GM12801 (cell line): ENCODE data around the gene HK2.

ENCODE experiments used
- TF ChIP-seq, protein P1 (sequence below): IDR thresholded peaks from one replicate; pipeline ENCODE4 v1.5.1; 2011; ENCODE audit warnings: control low read depth; ENCODE audit not compliant: insufficient read length; ENCODE audit errors: extremely low read depth

The HK2 gene

DNA sequence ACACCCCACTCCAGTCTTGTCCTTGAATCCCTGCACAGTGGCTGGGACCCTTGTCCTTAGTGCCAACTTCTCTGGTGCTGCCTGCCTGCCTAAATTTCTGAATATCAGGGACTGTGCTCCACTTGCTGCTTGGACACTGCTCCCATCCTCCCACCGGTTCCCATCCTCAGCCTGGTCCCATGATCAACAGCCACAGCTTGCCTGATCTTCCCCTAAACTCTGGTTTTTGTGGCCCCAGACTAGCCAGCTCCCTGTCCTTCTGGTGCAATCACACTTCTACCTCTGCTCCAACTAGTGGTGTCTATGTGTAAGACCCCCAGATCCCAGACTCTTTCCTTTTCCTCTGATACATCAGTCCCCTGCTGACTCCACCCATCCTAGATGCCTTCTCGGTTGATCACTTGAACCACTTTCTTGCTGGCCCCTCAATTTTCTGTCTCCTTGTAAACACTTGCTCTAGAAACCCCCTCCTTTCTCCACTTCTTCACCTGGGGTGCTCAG is 87.4 kb downstream of the HK2 start:
- TF ChIP-seq, protein P1, sequence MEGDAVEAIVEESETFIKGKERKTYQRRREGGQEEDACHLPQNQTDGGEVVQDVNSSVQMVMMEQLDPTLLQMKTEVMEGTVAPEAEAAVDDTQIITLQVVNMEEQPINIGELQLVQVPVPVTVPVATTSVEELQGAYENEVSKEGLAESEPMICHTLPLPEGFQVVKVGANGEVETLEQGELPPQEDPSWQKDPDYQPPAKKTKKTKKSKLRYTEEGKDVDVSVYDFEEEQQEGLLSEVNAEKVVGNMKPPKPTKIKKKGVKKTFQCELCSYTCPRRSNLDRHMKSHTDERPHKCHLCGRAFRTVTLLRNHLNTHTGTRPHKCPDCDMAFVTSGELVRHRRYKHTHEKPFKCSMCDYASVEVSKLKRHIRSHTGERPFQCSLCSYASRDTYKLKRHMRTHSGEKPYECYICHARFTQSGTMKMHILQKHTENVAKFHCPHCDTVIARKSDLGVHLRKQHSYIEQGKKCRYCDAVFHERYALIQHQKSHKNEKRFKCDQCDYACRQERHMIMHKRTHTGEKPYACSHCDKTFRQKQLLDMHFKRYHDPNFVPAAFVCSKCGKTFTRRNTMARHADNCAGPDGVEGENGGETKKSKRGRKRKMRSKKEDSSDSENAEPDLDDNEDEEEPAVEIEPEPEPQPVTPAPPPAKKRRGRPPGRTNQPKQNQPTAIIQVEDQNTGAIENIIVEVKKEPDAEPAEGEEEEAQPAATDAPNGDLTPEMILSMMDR: no peak

DNA sequence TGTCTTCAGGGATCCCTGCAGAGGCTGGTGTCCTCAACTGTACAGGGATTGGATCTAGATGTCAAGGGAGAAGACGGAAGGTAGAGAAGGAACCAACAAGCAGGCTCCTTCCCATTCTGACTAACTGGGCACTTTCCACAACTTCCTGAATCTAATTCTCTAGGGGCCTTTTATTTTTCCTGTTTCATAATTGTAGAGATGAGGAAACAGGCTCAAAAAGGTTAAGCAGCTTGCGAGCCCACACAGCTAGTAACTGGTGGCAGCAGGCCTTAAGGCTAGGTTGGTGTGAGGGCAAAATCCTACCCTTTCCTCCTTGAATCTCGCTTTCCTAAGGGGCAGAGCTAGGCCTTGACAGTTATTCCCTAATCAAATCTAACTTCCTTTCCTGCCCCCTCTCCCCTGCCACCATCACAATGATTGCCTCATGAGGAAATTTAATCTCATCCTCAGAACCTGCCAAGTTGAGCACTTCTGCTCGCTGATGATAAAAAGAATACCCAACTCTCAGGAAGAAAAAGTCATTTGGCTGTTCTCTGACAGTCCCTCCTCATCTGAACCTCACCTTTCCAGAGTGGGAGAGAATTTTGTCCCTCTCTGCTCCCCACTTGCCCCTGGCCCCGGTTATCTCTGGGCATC is 88.8 kb downstream of the HK2 start:
- TF ChIP-seq, protein P1: no peak

DNA sequence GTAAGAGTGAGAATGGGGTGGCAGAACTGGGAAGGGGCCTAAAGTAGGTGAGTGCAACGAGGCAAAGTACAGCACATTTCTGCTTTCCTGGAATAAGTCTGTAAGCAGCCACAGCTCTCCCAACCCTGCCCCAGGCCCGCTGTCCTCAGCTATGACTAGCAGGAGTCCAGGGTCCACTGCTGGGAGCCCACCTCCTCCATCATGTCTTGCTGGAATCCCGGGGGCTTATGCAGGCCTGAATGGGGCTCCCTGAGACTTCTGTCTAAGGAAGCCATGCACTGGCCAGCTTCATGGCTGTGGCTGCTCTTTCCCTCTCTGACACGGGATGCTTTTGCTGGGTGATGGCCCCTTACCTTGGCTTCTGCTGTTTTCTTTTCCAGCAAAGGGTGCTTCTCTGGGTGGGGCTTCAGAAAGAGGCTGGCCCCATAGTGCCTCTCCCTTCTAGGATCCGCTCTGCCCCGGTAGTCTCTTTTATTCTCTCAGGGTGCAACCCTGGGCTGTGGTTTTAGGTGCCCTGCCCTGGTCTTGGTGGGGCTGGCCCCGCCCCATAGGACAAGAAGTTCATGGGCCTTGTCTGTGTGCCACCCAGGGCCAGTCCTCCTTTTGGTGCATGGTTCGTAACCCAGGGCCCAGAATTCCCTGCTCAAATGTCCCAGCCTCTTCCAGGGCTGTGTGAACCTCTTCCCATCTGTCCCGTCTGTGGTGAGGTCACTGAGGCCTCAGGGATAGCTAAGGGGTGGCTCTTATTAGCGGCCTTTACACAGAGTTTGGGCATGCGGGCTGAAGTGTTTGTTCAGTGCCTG is 90.7 kb downstream of the HK2 start:
- TF ChIP-seq, protein P1: no peak

DNA sequence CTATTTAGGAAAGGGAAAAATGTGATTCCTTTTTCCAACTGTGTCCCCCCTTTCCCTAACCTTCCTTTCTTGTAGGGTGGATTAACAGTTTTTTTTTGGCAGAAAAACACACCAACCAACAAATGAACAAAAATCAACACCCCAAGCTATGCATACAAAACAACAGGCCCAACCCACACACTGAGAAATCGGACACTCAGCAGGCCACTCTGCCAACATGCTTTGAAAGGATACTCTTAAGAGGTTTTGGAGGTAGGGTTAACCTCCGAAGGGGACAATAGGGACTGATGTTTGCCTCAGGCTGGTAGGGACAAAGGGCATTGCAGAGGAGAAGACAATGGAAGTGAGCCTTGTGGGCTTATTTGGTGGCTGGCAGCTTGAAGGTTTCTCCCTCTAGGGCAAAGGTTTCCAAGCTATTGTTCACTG is 91.4 kb downstream of the HK2 start:
- TF ChIP-seq, protein P1: no peak

DNA sequence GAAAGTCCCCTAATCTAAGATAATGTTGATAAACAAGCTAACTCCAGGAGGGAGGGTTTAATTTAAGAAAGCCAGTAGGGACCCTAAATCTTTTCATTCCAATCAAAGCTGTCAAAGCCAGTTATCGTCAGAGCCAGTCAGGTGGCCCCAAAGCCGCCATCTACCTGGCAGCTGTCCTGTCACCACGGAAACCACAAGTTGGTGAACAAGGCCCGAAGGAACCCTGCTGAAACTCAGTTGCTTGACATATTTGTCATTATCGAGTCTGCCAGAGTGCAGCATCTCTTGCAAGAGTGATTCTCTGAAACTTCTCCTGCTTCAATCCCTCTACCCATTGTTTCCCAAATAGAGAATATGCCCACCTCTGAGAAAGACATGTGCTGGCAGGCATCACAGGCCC is 93.7 kb downstream of the HK2 start:
- TF ChIP-seq, protein P1: no peak

DNA sequence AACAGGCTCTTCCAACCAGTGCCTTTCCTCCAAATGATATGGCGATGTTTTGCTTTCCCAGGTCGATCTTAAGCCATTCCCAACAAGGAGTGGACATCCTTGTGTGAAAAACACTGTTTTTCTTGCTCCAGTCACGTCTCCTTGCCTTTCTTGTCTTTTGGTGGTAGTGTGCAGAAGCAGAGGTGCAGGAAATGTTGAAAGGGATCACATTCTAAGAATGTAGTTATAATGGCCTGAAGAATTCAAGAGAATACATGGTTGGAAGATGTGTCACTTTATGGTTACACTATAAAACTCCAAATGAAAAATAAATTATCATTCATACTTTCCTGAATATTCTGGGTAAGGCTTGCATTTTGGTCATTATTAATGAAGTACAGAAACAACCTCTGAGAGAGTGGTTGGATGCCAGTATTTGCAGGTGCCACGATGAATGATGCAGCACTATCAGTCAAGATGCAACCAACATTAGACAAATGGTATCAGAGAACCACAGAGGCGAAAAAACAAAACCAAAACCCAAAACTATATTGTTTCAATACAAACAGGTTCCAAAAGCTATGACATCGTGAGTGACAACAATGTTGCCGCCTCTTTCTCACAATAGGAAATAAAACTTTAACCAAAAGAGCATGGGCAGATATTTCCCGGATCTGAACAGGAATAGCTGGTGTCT is 97.0 kb downstream of the HK2 start:
- TF ChIP-seq, protein P1: no peak

DNA sequence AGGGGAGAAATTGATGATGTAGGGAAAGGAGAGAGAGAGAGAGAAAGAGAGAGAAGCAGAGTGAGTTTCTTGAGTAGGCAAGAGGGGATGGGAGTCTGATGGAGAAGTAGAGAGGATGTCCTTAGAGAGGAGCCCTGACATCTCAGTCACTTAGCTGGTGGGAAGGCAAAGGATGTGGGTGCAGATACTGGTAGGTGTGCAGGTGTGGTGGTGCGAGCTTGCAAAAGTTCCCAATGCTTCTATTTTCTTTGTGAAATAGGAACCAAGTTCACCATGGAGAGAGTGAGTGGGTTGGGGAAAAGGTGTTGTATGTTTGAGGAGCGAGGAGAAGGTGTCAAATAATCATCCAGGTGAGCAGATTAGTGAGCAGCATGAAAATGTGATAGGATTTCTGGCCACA is 98.0 kb downstream of the HK2 start:
- TF ChIP-seq, protein P1: no peak
